PC-9 (cell line): ENCODE measurements around the gene SLC7A4. TPM values are rescaled to one million over a fixed set of nuclear protein-coding genes. Genes with fewer than 3 reads are reported as not detected.

Experiments used
- BruUV-seq: library from RNA; stranded (reverse); fragments of 400-500 nt; replicated peaks from 2 replicates; lab custom pipeline; 2021; lab: Mats Ljungman, UMichigan
- CTCF ChIA-PET: fragments of 300-600 bp; sonication (Branson Sonifier 250); formaldehyde crosslinking; loops from one replicate; lab custom pipeline; 2022; ENCODE audit warnings: antibody characterized with exemption; lab: Charles Lee
- POLR2A ChIA-PET: fragments of 300-600 bp; sonication (Branson Sonifier 250); formaldehyde crosslinking; loops from one replicate; lab custom pipeline; 2022; ENCODE audit warnings: antibody characterized with exemption; ENCODE audit not compliant: unreplicated experiment; lab: Charles Lee
- DNase-seq, 2 experiments: peaks; one replicate each; pipeline versions ENCODE4 v3.0.0 to v3.0.0-alpha.2; 2015 to 2022; ENCODE audit warnings: mixed read lengths in 1 of 2
- H2AFZ ChIP-seq: fragments of 200-600 bp; sonication (generic); 2 replicates; pipeline ENCODE4 v1.8.1; 2017; ENCODE audit warnings: antibody characterized with exemption
- H3F3A ChIP-seq: fragments of 200-600 bp; sonication (generic); 2 replicates; pipeline ENCODE4 v1.8.1; 2017; ENCODE audit warnings: antibody characterized with exemption, mild to moderate bottlenecking, low read depth; ENCODE audit not compliant: insufficient read depth
- H3K27ac ChIP-seq: fragments of 200-600 bp; sonication (generic); 2 replicates; pipeline ENCODE4 v1.6.1; 2016; ENCODE audit warnings: mixed run types
- H3K27me3 ChIP-seq: fragments of 200-600 bp; sonication (generic); 2 replicates; pipeline ENCODE4 v1.6.1; 2016; ENCODE audit warnings: low read depth, mixed run types; ENCODE audit not compliant: insufficient read depth
- H3K36me3 ChIP-seq: fragments of 200-600 bp; sonication (generic); 2 replicates; pipeline ENCODE4 v1.6.1; 2016; ENCODE audit warnings: low read depth, mixed run types
- H3K4me1 ChIP-seq: fragments of 200-600 bp; sonication (generic); replicated peaks from 2 replicates; pipeline ENCODE4 v1.6.1; 2016; ENCODE audit warnings: mixed run types; ENCODE audit not compliant: insufficient read depth
- H3K4me2 ChIP-seq: fragments of 200-600 bp; sonication (generic); 2 replicates; pipeline ENCODE4 v1.6.1; 2017; ENCODE audit warnings: mixed run types
- H3K4me3 ChIP-seq: fragments of 200-600 bp; sonication (generic); 2 replicates; pipeline ENCODE4 v1.6.1; 2016; ENCODE audit warnings: mixed run types
- H3K79me2 ChIP-seq: fragments of 200-600 bp; sonication (generic); 2 replicates; pipeline ENCODE4 v1.6.1; 2017; ENCODE audit warnings: low read depth, mixed run types
- H3K9me2 ChIP-seq: fragments of 200-600 bp; sonication (generic); 2 replicates; pipeline ENCODE4 v1.8.1; 2017; ENCODE audit warnings: mild to moderate bottlenecking; ENCODE audit not compliant: insufficient read depth
- H3K9me3 ChIP-seq: fragments of 200-600 bp; sonication (generic); 2 replicates; pipeline ENCODE4 v1.8.1; 2016; ENCODE audit warnings: low read depth; ENCODE audit not compliant: insufficient read depth
- H4K20me1 ChIP-seq: fragments of 200-600 bp; sonication (generic); 2 replicates; pipeline ENCODE4 v1.8.1; 2017; ENCODE audit not compliant: insufficient read depth
- CTCF ChIP-seq: fragments of 200-600 bp; sonication (generic); conservative IDR thresholded peaks from 2 replicates; pipeline ENCODE4 v1.6.1; 2017; ENCODE audit warnings: mixed run types, antibody characterized with exemption, mild to moderate bottlenecking, moderate library complexity
- EZH2 ChIP-seq: fragments of 200-600 bp; sonication (generic); IDR thresholded peaks from 2 replicates; pipeline ENCODE4 v1.8.0; 2017; ENCODE audit warnings: antibody characterized with exemption, low read depth
- intact Hi-C: fragments of 100-400 bp; cut with micrococcal nuclease; formaldehyde crosslinking; loops from one replicate; pipeline ENCODE4 v1.10.0; 2022; ENCODE audit not compliant: unreplicated experiment
- total RNA-seq: library from RNA; stranded (reverse); gene quantifications from 2 replicates; pipeline ENCODE4 v1.2.3, GENCODE V29; 2021

Gene SLC7A4
- total RNA-seq, 1 experiment from 2014 or later: not detected

GRCh38 chr22:20989323-20990138 is 42.8 kb downstream of the SLC7A4 start:
- no peaks in the 10 kb centered on the region for H3K36me3 ChIP-seq
- H3F3A ChIP-seq: no peaks in the 10 kb centered on the region
- H2AFZ ChIP-seq: no peak overlapping the region
- no peak for DNase-seq
- no peaks in the 10 kb centered on the region for H3K79me2 ChIP-seq
- TF ChIP-seq CTCF (no peak), EZH2 (no peak)
- no peaks in the 10 kb centered on the region for H4K20me1 ChIP-seq
- no peak overlapping the region for H3K27ac ChIP-seq
- H3K27me3 ChIP-seq: no peaks in the 10 kb centered on the region
- CTCF ChIA-PET: no interaction called here
- POLR2A ChIA-PET: no interaction called here
- H3K4me2 ChIP-seq: no peak overlapping the region
- no peaks in the 10 kb centered on the region for H3K9me3 ChIP-seq
- no peaks in the 10 kb centered on the region for H3K4me1 ChIP-seq
- no peaks in the 10 kb centered on the region for H3K9me2 ChIP-seq
- BruUV-seq: no TSS peak
- intact Hi-C loops: no loop called here
- no peak overlapping the region for H3K4me3 ChIP-seq

GRCh38 chr22:20988573-20989322 is 43.6 kb downstream of the SLC7A4 start:
- no peak for TF ChIP-seq EZH2
- Histone ChIP-seq H3K36me3 (no peaks in the 10 kb centered on the region), H3F3A (no peaks in the 10 kb centered on the region), H3K4me2 (no peak overlapping the region), H3K9me2 (no peaks in the 10 kb centered on the region), H3K4me3 (no peak overlapping the region), H3K4me1 (no peaks in the 10 kb centered on the region), H3K27me3 (no peaks in the 10 kb centered on the region), H2AFZ (no peak overlapping the region), H3K79me2 (no peaks in the 10 kb centered on the region), H3K27ac (no peak overlapping the region), H4K20me1 (no peaks in the 10 kb centered on the region), H3K9me3 (no peaks in the 10 kb centered on the region)
- intact Hi-C loops: no loop called here
- ChIA-PET CTCF (no interaction called here), POLR2A (no interaction called here)
- DNase-seq: no peak
- no TSS peak for BruUV-seq

- ChIA-PET CTCF (no interaction called here), POLR2A (no interaction called here)
- BruUV-seq: no TSS peak
- Histone ChIP-seq H3K9me2 (no peaks in the 10 kb centered on the region), H3K4me1 (peaks cover 8% of the 10 kb centered on the region; the same call in 1 of the 2 replicates), H3K4me3 (no peak overlapping the region), H3F3A (no peaks in the 10 kb centered on the region), H3K79me2 (no peaks in the 10 kb centered on the region), H3K27me3 (no peaks in the 10 kb centered on the region), H3K9me3 (no peaks in the 10 kb centered on the region), H3K4me2 (no peak overlapping the region), H2AFZ (no peak overlapping the region), H4K20me1 (no peaks in the 10 kb centered on the region), H3K27ac (no peak overlapping the region), H3K36me3 (no peaks in the 10 kb centered on the region)
- intact Hi-C loops: no loop called here
- TF ChIP-seq EZH2: no peak
- TF ChIP-seq CTCF: no peak
- DNase-seq: no peak
Measured at GRCh38 chr22:20987375-20987774, 45.0 kb downstream of the SLC7A4 start.
